Hepatocyte (in vitro differentiated cells): ENCODE results near the gene ADGRG6.

ENCODE experiments used
- CTCF ChIP-seq: fragments of 200-600 bp; sonication (generic); IDR thresholded peaks from 2 replicates; pipeline ENCODE4 v1.5.1; 2016; ENCODE audit warnings: antibody characterized with exemption, mild to moderate bottlenecking; ENCODE audit not compliant: poor library complexity
- EZH2 ChIP-seq: fragments of 200-600 bp; sonication (generic); IDR thresholded peaks from 2 replicates; pipeline ENCODE4 v1.6.1; 2016; ENCODE audit warnings: antibody characterized with exemption, mild to moderate bottlenecking, borderline replicate concordance

GRCh38 chr6:142339113-142339512 is 37.3 kb downstream of the ADGRG6 start:
- TF ChIP-seq CTCF, result no peak
- no peak for TF ChIP-seq EZH2
